M059J (cell line): ENCODE data around the gene NOTUM. TPM values are rescaled to one million over a fixed set of nuclear protein-coding genes. Genes with fewer than 3 reads are reported as not detected.

ENCODE experiments used
- DNase-seq: peaks from one replicate; pipeline ENCODE4 v3.0.0-alpha.2; 2012; ENCODE audit warnings: low read depth
- total RNA-seq: library from RNA; depleted of rRNA; stranded (reverse); fragments of >200 nt; shearing (Covaris generic); gene quantifications from 2 replicates; pipeline ENCODE4 v1.2.3, GENCODE V29; 2014; rRNA removed

NOTUM gene
- 3.0 and 3.2 TPM in 2 replicates for total RNA-seq

DNA sequence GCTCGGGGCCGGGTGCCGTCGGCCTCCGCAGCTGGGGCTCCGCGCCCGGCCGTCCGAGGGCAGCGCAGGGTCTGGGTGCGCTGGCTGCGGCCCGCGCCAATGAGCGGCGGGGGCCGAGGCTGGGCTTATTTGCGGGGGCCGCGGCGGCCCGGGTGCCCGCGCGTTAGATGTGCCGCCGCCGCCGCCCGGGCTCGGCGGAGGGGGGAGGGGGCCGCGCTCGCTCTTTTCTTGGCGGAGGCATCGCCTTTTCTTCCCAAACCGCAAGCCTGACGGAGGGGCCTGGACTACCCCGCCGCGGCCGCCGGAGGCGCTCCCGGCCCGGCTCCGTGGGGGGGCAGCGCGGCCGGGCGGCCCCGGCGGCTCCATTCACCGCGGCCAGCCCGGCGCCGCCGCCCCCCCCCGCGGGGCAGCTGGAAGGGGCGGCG lies at the start of gene NOTUM:
Gene NOTUM, minus strand, starts transcription at position 101 of the 425 bp plus-strand sequence. CDS start 278 bp downstream, outside the sequence.
- DNase-seq, result peak; percentile 49

DNA sequence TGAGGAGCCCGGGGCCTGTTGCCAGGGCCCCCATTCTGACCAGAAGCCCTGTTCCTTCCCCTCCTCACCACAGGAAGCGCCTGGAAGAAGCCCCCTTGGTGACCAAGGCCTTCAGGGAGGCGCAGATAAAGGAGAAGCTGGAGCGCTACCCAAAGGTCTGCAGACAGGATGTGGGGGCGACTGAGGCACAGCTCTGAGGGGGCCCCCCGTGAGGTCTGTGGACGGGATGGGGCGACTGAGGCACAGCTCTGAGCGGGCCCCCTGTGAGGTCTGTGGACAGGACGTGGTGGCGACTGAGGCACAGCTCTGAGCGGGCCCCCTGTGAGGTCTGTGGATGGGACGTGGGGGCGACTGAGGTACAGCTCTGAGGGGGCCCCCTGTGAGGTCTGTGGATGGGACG lies 48.4 kb upstream of the NOTUM start:
- DNase-seq, result no peak

DNA sequence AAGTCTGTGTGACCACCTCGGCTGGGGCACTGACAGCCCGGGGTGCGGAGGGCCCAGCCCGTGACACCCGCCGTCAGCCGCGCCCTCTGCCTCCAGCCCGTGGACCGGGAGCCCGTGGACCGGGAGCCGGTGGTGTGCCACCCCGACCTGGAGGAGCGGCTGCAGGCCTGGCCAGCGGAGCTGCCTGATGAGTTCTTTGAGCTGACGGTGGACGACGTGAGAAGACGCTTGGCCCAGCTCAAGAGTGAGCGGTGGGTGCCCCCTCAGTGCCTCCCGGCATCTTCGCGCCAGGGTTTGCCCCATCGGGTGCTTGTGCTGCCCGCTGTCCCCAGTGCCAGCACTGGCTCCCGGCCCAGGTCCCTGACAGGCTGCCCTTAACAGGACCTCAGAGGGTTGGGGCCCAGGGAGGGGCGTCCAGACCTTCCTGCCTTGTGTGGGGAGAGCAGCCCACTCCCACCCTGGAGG lies 48.0 kb upstream of the NOTUM start:
- no peak for DNase-seq

DNA sequence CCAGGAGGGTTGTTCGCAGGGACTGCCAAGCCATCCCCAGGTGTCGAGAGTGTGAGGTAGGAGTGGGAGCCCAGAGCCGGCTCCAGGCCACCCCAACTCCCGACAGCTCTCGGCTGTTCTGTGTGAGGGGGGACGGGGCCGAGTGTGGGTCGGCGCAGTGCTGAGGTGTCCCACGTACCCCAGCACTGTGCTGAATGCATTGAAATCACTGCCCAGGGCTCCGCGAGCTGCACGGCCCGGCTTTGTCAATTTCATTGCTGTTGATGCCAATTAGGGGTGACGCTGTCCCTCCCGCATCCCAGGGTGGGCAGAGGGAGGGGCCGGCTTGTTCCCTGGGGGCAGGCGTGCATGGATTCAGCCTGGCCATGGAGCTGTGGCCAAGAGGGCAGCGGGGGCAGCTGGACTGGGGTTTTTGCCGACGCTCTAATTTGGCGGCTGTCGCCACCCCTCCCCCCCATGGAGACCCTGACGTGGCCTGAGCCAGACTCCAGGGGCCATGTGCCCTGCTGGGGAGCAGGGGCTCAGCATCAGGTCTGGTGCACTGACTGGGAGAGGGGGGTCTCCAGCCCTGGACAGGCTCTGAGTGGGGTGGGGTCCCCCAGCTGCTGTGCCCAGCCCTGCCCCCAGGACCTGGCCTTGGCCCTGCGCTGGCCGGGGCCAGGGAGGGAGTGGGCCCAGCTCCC lies 47.4 kb upstream of the NOTUM start:
- DNase-seq, result no peak

DNA sequence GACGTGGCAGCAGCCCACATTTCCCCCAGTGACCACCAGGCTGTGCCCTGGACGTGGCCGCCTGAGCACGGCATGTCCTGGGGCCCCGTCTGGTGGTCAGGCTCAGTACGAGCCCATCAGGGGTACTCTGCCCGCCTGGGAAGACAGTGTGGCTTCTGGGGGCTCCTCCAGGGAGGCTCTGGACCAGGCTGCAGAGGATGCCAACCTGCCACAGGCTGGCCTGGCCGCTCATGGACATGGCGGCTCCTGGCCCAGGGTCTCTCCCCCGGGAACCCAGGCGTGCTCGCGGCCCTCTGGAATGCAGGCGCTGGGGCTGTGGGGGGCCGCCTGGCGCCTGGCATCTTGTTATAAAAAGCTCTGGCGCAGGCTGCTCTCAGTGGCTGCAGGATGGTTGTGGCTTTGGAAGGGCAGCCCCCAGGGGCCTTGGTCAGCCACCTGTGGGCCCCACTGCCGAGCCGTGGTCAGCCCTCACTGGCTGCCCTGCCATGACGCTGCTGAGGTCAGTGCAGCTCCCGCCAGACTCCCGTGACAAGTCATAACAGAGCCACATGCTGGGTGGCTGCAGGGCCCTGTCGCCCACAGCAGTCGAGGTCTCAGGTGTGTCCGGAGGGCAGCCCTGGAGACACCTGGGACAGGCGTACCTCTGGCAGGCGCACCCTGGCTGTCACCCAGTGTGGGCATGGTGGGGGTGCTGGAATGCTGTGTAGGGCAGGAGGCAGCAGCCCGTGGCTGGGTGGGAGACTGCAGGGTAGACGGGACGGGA lies 46.7 kb upstream of the NOTUM start:
- peak; percentile 80 for DNase-seq

DNA sequence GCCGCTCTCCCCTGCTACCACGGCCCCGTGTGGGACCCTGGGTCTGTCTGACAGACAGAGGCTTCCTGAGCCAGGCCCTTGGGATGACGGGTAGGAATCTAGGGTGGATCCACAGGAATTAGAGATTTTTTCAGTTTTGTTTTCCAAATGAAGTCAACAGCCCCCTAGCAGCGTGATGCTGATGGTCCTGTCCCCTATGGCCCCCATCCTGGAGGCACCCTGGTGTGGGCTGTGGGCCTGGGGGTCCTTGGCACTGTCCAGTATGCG lies 46.2 kb upstream of the NOTUM start:
- no peak for DNase-seq

DNA sequence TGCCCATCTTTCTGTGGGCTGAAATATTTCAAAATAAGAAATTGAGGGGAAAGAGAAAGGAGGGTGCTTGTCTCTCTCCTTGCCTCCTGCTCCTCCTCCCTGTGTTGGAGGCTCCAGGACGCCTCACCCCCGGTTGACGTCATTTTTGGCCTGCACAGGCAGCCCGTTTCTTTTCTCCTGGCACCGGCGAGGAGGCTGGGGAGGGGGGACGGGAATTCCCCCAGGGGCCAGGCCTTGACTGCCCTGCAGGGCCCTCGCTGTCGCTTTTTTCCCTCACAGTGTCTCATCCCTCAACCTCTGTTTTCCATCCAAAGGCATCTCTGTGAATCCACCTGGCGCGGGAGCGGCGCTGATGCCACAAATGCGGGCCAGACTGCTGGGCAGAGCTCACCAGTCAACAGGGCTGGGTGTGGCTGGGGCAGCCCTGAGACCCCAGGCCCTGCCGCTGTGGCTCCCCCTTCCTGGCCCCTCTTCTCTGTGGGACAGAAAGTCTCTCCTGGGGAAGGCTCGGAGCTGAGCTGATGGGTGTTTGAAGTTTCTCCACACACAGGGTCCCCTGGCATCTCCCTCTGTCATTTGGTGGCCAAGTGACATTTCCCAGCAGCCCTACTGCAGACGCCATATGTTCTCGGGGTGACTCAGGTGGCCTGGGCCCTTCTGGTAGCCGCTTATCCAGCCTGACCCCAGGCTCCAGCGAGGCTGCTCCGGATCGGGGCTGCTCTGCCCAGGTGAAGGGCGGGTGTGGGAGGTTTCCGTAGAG lies 45.7 kb upstream of the NOTUM start:
- DNase-seq, result peak; percentile 83

DNA sequence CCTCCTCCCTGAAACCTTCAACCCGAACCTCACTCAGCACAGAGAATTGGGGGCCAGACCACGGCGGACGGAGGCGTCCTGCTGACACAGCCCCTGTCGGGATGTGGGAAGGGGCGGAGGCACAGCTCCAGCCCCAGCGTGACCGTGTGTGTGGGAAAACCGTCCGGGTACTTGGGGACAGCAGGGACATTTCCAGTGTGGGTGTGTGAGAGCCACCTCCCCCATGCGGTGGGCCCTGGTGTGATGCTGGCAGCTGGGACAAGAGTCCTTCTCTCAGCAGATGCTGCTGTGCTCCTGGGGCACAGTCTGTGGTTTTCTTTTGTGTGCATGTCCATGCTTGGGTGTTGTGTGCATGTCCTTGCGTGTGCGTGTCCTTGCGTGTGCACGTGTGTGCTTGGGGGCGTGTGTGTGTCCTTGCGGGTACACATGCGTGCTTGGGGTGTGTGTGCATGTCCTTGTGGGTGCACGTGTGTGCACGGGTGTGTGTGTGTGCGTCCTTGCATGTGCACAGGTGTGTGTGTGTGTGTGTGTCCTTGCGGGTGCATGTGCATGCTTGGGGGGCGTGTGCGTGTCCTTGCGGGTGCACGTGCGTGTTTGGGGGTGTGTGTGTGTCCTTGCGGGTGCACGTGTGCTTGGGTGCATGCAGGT lies 44.8 kb upstream of the NOTUM start:
- DNase-seq, result no peak

DNA sequence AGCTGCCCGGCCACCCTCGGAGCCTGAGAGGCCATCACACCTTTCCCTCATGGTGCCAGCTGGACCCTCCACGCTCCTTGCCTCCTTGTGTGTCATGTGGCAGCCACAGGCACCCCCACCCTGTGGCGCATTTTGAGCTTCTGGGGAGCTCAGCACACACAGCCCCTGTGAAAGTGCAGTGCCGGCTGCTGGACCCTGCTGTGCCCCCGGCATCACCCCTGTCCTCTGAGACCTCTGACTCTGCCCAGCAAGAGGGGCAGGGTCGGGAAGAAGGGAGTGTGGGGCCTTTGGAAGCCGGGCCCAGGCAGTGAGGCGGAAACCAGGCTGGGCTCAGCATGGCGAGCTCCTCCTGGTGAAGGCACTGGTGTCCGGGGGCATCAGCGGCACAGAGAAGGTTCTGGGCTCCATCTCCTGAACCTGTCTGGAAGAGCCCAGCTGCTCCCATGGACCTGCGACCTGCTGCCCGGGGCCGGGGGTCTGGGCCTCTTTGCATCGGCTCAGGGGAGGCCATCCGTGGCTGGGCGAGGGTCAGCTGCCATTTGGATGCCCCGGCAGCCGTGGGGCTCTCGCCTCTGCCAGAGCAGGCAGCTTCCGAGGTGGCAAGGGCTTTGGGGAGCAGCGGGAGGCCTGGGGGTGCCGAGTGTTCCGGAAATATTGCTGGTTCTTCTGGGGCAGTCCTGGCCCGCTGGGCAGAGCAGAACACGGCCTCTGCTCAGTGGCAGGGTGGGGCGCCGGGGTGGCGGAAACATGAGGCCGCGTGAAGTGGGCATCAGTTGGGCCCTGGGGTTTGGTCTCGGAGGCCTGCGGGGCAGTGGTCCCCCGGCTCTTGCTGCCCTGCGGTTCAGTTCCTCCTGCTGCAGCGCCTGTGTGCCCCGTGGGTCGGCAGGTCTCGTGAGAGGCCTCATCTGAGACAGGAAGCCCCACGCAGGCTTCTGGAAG lies 43.8 kb upstream of the NOTUM start:
- DNase-seq, result no peak

DNA sequence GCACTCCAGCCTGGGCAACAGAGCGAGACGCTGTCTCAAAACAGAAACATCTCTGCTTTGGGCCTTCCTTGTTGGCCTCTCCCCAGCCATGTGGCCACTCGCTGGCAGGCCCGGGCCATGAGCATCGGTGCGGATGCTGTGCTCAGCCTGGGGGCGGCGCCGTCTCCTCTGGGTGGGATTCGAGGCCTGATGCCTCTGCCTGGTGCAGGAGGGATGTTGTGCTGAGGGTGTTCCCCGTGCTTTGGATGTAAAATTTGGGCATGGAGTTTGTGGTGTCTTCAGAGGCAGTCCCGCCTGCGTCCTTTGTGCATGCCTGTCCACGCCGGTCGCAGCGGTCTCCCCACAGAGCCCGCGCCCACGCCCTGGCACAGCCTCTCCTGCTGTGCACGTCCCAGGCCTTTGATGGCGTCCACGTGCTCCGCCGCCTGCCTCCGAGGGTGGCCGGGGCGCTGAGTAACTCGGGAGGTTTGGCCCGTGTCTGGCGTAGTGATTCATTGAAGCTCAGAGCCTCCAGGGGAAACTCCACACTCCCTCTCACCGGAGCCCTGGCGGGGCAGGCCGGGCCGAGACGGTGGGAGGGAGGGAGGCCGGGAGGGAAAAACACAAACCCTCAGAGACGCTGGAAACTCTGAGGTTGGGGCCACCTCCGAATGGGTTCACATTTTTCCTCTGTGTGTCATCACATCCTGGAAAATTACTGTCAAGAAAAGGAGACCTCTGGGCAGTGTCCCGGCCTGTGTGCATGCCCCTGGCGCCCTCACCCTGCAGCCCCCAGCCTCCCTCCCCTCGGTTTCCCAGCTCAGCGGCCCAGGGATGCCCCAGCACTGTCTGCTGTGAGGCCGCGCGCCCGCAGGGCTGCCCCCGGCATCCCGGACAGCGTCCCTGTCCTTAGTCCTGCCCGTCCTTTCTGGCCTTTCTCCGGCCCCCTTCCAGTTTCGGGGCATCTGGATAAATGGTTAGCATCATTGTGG lies 42.7 kb upstream of the NOTUM start:
- DNase-seq, result peak; percentile 99

DNA sequence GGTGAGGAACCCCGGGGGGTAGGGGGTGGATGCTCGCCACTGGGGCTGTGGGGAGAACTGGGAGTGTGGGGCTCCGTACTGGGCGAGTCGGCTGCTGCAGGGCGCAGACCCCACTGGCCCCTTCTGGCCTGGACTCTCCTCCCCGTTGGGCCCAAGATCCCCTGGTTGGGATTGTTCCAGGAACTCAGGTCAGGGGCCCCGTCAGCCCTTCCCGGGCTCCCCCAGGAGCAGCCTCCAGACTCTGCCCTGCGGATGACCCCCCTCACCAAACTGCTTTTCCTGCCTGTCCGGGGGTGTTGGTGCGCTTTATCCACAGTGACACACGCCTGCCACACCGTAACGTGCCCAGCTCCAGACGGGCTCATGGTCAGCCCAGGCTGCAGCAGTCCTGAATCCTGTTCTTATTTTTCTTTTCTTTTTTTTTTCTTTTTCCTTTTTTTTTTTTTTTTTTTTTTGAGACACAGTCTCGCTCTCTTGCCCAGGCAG lies 40.6 kb upstream of the NOTUM start:
- no peak for DNase-seq

DNA sequence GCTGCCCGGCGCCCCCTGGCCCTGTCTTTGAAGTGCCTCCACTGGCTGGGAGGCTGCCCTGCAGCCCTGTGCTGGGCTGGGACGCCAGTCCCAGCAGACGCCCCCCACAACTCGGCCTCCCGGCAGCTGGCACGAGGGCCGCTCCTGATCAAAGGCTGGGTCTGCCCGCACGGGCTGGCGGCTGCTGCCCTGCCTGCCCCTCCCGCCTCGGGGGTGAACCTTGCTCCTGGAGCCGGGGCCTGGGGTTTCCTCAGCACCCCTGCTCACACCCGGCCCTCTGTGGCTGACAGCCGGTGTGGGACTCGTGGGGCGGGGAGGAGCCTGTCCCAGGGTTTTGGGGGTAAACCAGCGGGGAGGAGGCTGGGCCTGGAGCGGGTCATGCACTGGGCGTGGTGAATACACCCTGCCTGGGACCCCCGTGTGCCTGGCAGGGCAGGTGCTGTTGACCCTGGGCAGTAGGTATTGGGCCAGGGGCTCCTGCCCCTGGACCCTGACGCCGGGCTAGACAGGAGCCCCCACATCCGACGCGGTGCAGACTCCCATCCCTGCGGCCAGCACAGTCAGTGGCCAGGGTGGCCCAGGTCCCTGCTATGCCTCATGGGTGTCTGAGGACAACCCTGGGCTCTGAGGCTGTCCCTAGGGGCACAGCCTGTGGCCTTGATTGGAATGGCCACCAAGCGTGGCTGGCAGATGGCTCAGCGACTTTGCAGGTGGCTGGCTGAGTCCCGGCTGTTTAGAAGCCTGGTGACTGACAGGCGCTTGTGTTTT lies 40.0 kb upstream of the NOTUM start:
- DNase-seq, result no peak

DNA sequence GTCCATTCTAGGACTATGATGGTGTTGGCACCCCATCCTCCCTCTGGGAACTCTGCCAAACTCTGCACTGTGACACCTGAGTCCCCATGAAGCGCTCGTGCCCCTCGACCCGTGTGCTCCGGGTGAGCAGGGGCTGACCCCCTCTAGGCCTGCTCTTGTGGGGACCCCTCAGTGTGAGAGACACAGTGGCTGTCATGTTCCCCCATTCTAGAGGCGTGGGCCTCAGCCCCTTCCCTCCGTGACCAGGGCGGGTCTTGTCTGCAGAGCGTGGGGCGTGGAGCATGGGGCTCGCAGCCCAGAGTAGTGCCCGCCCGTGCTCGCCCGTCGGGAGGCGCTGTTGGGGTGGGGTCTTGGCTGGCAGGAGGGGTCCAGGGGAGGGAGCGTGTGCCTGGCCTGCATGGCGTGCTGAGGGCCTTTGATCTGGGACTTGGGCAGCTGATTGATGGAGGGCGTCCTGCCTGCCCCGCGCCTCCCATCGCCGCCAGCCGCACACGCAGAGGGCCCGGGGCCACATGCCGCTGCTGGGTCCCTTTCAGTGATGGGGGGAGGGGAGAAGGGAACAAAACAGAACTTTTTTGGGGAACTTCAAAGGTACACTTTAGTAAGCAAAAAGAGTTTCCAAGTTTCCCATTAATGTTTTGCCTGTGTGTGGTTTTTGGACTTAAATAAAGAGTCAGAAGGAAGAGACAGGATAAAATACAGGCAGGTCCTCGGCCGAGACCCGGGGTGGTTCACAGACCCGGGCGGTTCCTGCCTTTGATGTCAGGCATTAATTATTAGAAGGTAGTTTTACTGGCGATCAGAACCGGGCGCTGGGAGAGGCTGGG lies 39.2 kb upstream of the NOTUM start:
- DNase-seq, result no peak

DNA sequence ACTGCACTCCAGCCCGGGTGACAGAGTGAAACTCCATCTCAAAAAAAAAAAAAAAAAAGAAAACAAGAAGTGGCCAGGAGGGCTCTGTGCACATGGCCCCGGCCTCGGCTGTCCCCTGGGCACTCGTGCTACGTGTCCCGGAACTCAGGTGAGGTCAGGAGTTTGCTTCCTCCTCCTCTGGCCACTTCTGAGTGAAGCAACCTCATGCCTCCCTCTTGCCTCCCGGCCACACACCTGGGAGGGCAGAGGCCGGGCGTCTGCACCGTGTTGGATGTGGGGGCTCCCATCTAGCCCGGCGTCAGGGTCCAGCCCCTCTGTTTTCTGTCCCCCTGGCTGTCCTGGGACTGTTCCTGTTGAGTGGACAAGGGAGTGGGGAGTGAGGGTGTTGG lies 38.6 kb upstream of the NOTUM start:
- no peak for DNase-seq

DNA sequence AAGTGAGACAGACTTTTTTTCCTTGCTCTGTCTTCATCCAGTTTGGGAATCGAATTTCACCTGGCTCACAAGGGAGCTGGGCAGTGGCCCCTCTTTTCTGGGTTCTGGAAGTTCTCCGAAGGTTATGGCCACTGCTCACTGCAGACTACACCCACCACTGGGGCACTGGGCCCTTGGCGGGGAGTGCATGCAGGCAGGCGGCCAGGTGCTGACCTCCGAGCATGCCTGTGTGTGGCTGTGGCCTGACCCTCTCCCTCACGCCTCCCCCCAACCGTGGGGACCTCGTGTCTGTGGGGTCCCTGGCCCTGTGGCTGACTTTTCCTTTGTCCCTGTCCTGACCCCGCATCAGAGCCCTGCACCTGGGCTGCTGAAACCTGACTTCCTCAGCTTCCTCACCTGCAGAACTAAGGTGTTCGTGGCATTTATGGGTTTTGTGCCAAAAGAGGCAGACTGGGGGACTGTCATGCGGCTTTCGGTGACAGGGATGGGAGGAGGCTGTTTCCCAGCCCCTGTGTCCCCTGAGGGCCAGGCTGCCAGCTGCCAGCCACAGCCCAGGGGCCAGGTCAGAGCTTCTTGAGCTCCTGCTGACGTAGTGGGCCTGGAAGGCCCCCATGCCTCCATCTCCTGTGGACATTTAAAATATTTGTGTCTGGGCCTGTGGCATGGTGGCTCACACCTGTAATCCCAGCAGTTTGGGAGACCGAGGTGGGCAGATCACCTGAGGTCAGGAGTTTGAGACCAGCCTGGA lies 37.9 kb upstream of the NOTUM start:
- no peak for DNase-seq

DNA sequence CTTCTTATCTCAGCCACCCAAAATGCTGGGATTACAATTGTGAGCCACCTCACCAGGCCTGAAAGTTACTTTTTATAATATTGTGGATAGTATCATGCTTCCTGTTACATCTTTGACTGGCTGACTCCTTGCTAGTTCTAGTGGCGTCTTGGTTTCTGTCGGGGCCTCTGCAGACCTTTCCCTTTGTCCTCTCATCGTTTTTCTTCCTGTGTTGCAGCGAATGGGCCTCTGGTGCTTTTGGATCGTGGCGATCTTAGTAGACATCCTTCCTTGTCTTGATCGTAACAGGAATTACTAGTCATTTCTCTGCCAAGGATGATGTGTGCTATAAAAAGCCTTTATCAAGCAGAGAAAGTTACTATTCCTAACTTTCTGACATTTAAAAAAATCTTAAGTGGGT lies 37.2 kb upstream of the NOTUM start:
- DNase-seq, result no peak

DNA sequence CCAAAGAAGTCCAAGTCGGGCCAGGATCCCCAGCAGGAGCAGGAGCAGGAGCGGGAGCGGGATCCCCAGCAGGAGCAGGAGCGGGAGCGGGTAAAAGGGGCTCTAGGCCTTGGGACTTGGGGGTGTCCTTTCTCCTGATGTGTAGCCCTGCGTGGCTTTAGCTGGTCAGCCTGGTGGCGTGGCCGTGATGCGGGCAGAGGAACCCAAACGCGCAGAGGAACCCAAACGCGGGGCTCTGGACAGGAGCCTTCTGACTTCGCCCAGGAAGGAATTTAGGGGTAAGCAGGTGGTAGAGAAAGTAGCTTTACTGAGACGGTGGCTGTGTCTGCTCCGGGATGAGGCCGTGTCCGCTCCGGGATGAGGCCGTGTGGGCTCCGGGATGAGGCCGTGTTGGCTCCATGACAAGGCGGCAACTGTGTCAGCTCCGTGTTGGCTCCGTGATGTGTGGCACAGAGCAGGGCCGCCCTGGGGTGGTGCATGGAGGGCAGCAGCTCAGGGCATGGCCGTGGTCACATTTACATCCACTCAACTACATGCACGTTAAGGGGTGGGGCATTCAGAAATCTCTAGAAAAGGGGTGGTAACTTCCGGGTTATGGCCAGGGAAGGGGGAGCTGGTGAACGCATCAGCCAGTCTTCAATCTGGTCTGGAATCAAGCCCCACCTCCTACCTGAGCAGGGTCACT lies 35.9 kb upstream of the NOTUM start:
- no peak for DNase-seq
